Putamen (tissue), 1 donor: ENCODE measurements around the gene SET.
"Not testable (repeated sequence)": the region's sequence is repeated elsewhere in the genome, so short reads cannot be mapped to it uniquely, and the experiment has no call there.

Source experiments
- DNase-seq: peaks from one replicate; pipeline ENCODE4 v3.0.0-alpha.2; 2016; ENCODE audit warnings: low spot score

Gene SET

GRCh38 chr9:128688501-128689292, at the start of gene SET:
TSS of gene SET (plus strand) at chr9:128689222. CDS start at chr9:128689583, 361 bp downstream.
- DNase-seq, result peak; percentile 94

DNA sequence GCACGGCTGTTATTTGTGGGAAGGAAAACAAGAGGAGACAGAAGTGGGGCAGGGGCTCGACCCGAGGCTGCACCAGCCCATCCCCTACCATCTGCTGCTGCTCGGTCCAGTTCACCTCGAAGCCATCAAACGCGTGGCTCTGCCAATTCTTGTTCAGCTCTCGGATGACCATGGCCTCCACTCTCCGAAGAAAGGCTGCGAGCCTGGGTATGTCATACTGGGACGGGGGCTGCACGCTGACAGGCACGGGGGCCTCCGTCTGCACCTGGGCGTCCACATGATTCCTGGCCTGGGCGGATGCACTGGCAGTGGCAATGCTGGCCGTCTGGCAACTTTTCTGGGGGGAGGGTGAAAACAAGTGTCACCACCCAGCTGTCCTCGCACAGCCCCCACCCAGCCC, 48.4 kb upstream of the SET start:
- DNase-seq, result no peak

GRCh38 chr9:128642675-128643245, 46.3 kb upstream of the SET start:
- no peak for DNase-seq

DNA sequence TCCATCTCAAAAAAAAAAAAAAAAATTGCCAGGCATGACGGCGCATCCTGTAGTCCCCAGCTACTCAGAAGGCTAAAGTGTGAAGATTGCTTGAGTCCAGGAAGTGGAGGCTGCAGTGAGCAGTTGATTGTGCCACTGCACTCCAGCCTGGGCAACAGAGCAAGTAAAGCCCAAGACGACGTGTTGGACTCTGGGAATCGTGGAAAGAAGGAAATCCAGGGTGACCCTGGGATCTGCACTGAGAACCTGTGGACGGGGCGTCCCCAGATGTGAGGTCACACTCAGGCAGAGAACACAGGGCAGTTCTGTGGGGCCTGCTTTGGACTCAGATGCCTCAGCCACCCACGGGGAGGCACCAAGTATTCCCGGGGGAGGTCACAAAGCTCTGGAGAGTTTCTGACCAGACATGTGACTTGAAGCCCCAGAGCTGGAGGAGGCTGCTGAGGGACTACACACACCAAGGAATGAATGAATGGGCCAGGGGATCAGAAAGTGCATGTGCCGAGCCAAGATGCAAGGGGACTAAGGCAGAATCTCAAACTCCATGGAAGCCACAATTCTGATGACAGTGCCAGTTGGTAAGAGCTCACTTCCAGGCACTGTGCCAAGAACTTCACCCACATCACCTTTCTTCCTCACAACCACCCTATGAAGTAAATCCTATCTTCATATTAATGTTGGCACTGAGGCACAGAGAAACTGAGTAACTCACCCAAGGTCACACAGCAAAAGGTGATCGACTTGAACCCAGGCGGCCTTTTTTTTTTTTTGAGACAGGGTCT, 45.3 kb upstream of the SET start:
- DNase-seq, result peak; percentile 47

GRCh38 chr9:128648206-128648605, 40.8 kb upstream of the SET start:
- DNase-seq, result not testable (repeated sequence)

GRCh38 chr9:128651798-128652197, 37.2 kb upstream of the SET start:
- no peak for DNase-seq

DNA sequence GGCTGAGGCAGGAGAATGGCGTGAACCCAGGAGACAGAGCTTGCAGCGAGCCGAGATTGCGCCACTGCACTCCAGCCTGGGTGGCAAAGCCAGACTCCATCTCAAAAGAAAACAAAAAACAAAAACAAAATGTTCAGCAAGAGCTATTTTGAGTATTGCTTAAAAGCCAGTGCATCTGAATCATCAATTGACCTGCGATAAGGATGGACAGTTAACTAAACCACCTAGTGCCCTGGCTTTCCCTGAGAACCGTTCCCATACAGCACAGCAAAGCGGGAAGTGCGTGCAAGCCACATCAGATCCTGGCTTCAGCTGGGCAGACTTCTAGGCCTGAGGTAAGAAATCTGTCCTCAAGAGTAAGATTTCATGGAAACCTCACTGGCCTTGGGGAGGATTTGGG, 35.1 kb upstream of the SET start:
- DNase-seq, result no peak

DNA sequence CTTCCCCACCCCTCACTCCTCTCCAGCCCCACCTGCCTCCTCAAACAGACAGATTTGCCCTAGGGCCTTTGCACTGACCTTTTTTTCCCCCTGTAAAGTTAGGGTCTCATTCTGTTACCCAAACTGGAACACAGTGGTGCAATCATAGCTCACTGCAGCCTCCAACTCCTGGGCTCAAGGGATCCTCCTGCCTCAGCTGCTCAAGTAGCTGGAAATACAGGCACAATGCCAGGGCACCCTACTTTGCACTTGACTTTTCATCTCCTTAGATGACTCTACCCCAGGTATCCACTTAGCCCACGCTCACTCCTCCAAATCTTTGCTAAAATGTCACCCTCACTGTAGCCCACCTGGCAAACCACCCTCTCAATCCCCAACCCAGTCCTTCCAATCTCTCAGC, 34.5 kb upstream of the SET start:
- DNase-seq, result no peak

- peak; percentile 92 for DNase-seq
Observed at GRCh38 chr9:128656416-128657343, 32.3 kb upstream of the SET start, which contains the start of gene DYNC2I2. TSS of gene DYNC2I2 (minus strand) at chr9:128656847. CDS start at chr9:128656726, 121 bp downstream.

DNA sequence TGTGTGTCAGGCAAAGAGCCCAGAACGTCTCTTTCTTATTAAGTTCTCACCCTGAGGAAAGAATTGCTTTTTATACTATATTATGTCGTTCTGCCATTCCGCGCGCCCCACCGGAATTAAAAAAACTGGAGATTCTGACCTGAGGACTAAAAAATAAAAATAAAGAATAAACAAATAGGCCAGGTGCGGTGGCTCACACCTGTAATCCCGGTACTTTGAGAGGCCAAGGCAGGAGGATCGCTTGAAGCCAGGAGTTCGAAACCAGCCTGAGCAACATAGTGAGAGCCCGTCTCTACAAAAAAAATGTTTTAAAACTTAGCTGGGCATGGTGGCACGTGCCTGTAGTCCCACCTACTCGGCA, 31.7 kb upstream of the SET start:
- no peak for DNase-seq

GRCh38 chr9:128657796-128658195, 31.2 kb upstream of the SET start:
- DNase-seq, result no peak

- not testable (repeated sequence) for DNase-seq
Observed at GRCh38 chr9:128666481-128666941, 22.5 kb upstream of the SET start.

DNA sequence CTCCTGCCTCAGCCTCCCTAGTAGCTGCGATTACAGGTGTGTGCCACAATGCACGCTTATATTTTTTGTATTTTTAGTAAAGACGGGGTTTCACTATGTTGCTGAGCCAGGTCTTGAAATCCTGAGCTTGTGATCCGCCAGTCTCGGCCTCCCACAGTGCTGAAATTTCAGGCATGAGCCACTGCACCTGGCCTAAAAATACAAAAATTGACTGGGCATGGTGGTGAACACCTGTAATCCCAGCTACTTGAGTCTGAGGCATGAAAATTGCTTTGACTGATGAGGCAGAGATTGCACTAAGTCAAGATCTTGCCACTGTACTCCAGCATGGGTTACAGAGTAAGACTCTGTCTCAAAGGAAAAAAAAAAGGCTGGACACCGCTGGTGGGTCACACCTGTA, 19.2 kb upstream of the SET start:
- DNase-seq, result no peak

- DNase-seq, result no peak
Observed at GRCh38 chr9:128675382-128675781, 13.6 kb upstream of the SET start.

DNA sequence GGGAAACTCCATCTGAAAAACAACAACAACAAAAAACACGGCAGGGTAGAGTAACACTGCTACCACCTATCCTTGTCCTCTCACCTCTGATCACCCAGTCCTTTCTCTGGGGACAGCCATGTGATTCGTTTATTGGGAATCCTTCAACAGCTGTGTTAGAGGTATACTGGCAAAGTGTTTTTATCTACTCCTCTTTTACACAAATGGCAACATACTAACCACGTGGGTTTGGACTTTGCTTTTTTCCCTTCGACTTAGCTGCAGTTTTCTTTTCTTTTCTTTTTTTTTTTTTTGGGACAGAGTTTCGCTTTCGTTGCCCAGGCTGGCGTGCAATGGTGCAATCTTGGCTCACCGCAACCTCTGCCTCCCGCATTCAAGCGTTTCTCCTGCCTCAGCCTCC, 11.2 kb upstream of the SET start:
- DNase-seq, result no peak

DNA sequence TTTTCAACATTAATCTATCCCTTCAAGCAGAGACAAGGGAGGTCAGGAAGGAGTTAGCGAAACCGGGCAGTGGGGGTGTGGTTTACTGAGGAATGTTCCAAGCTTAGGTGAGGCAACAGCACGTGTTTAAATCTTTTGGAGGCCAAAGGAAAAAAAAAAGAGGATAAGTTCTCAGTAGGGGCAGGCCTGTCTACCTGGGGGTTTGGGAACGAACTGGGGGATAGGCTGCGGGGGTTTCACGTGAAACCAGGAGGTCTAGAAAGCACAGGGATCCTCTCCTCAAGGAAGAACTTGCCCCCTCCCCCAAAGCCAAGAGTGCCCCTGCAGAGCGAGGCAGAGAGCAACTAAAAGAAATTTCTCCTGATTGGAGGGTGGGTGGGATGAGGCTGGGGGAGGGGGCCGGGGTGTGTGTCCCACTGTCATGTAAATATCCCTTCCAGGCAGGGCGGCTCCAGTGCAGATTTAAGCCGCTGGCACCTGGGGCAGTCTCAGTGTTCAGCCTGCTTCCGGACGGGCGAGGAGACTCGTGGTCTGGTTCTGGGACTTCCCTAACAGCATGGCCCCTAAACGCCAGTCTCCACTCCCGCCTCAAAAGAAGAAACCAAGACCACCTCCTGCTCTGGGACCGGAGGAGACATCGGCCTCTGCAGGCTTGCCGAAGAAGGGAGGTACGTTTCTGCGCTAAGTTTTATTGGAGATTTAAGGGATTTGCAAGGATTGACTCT, 5.5 kb upstream of the SET start:
- no peak for DNase-seq

DNA sequence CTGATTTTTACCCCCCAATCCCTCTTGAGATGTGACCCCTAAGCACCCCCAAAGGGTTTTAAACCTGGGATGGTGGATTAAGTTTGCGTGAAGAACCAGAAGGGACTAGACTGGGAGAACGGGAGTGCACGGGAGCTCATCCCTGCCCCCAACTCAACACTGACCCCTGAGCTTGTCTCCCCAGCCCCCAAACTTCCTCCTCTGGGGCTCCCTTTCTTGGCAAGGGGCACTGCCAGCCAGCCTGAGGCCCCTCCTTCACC, 5.0 kb upstream of the SET start:
- DNase-seq, result no peak

- DNase-seq, result peak; percentile 34
Observed at GRCh38 chr9:128684325-128685199, 4.5 kb upstream of the SET start.

- DNase-seq, result no peak
Observed at GRCh38 chr9:128685636-128686489, 3.2 kb upstream of the SET start.
